Measurements from ENCODE around the gene THSD1.
"Not testable (repeated sequence)": the region's sequence is repeated elsewhere in the genome, so short reads cannot be mapped to it uniquely, and the experiment has no call there.

- not testable (repeated sequence) for TF ChIP-seq CTCF (IDR thresholded peaks at IDR 0.05 in 4 of 5, conservative IDR thresholded peaks at IDR 0.05 in 1 of 5); POLR2A (IDR thresholded peaks at IDR 0.05)
These were observed 71.9 kb downstream of the THSD1 start for GRCh38 chr13:52334107-52334506.
